Heart right ventricle (tissue), 16 donors: ENCODE results near the gene MAP4K1. TPM values are rescaled to one million over a fixed set of nuclear protein-coding genes. Genes with fewer than 3 reads are reported as not detected.
"Not testable (repeated sequence)": the region's sequence is repeated elsewhere in the genome, so short reads cannot be mapped to it uniquely, and the experiment has no call there.

Source experiments
- ATAC-seq, 8 donors: fragments of 200-7000 bp; cut with Tn5 transposase; one replicate each; pipeline ENCODE4 v1.9.1; 2020; ENCODE audit warnings: mild to moderate bottlenecking in 8 of 8, moderate library complexity in 8 of 8, moderate number of reproducible peaks in 1 of 8
- DNase-seq, 2 donors: peaks; one replicate each; pipeline ENCODE4 v3.0.0-alpha.2; 2020
- H3K27ac ChIP-seq, 10 donors: fragments of 200-600 bp; sonication (generic) in 2 of 10; one replicate each; pipeline versions ENCODE4 v1.5.0 to v1.8.0; 2020 to 2022; ENCODE audit warnings: mild to moderate bottlenecking in 3 of 10
- H3K27me3 ChIP-seq, 7 donors: fragments of 200-600 bp; one replicate each; pipeline ENCODE4 v1.8.0; 2021 to 2022; ENCODE audit warnings: mild to moderate bottlenecking in 2 of 7
- H3K36me3 ChIP-seq, 9 donors: fragments of 200-600 bp; sonication (generic) in 1 of 9; one replicate each; pipeline versions ENCODE4 v1.5.0 to v1.8.0; 2020 to 2022; ENCODE audit warnings: mild to moderate bottlenecking in 2 of 9
- H3K4me1 ChIP-seq, 9 donors: fragments of 200-600 bp; sonication (generic) in 1 of 9; one replicate each; pipeline versions ENCODE4 v1.5.0 to v1.8.0; 2020 to 2022; ENCODE audit warnings: mild to moderate bottlenecking in 4 of 9
- H3K4me3 ChIP-seq, 10 donors: fragments of 200-600 bp; sonication (generic) in 2 of 10; one replicate each; pipeline versions ENCODE4 v1.5.0 to v1.8.0; 2020 to 2022; ENCODE audit warnings: mild to moderate bottlenecking in 7 of 10, moderate library complexity in 2 of 10
- H3K9me3 ChIP-seq, 11 donors: fragments of 200-600 bp in 10 of 11; sonication (generic) in 2 of 11; one replicate each; pipeline versions ENCODE4 v1.5.0 to v1.8.0; 2013 to 2022; ENCODE audit warnings: mild to moderate bottlenecking in 2 of 11, control low read depth in 1 of 11, moderate library complexity in 1 of 11
- CTCF ChIP-seq, 9 donors: fragments of 200-600 bp; sonication (generic) in 2 of 9; IDR thresholded peaks; one replicate each; pipeline versions ENCODE4 v1.5.0 to v1.8.0; 2021 to 2022; ENCODE audit warnings: antibody characterized with exemption in 9 of 9, mild to moderate bottlenecking in 5 of 9, moderate library complexity in 1 of 9
- WGBS, 2 donors: extraction: QIAGEN DNeasy Blood & Tissue Kit; methylation state at CpG; one replicate each; pipeline ENCODE4 v1.1.7; 2013; ENCODE audit warnings: inconsistent platforms in 1 of 2; 5-methylcytosine and 5-hydroxymethylcytosine counted together
- intact Hi-C, 10 donors: fragments of 100-400 bp; cut with DNase I; formaldehyde crosslinking; loops; one replicate each; pipeline versions ENCODE4 v1.11.1 to v1.14.2; 2022
- polyA plus RNA-seq, 2 donors: library from polyadenylated mRNA; stranded (reverse); fragments of 200-250 nt; gene quantifications; one replicate each; pipeline ENCODE4 v1.2.3, GENCODE V29; 2013
- total RNA-seq, 10 donors: library from RNA; stranded (reverse); fragmentation: NEBNext Ultra II Directional in 3 of 10; extraction: Animal tissue kit (Norgen Biotek cat#: 25700) in 3 of 10; gene quantifications; one replicate each; pipeline versions ENCODE4 v1.2.1 to v1.2.4, GENCODE V29; 2021 to 2023
- donor health status: Arrhythmogenic right ventricular cardiomyopathy.
- donor health status: ischemic (EF 13 %, LVEDD 7.1; RV severe dilation, severe dysfunction).
- donor health status: healthy with polysubstance abuse.
- donor health status: DM: no; HTN: yes; CAD: no.
- donor health status: DM: no; HTN: no; CAD: no.
- donor health status: ischemic (EF 25% LVEDD 6.9; RV normal size, moderate dysfunction).
- donor health status: ischemic (EF 25% LVEDD 5.7; RV mildly dilated, moderate dysfunction).
- donor health status: healthy.
- donor health status: DM: yes; HTN: yes; CAD: no.
- donor health status: Ischemic cardiomyopathy.
- donor health status: ischemic (EF 35%, LVEDD 5.7; RV mildly dilated, moderate dysfunction).
- donor health status: nonischemic (EF 11% LVEDD 7.7; RV severe dilation, severe dysfunction).
- donor health status: DM: yes; HTN: yes; CAD: no.
- donor health status: PGD.
- donor health status: ischemic (EF 29% LVEDD 5.4; RV normal size, mild dysfunction).
- donor health status: nonischemic (EF 23%, LVEDD 6.1; RV moderate dilation, normal function).

Gene MAP4K1
- total and polyA plus RNA-seq, 12 donors = 0.52 to 9.1 (median 1.5) TPM

- Histone ChIP-seq H3K9me3 (no peaks in the 10 kb centered on the region), H3K27me3 (peaks cover 6 to 38% (median 15%) of the 10 kb centered on the region in 7 donors), H3K4me1 (peaks cover 0 to 4% (median 0%) of the 10 kb centered on the region in 9 donors), H3K36me3 (no peaks in the 10 kb centered on the region), H3K27ac (peak overlapping the region in 1 of 10 donors; percentile 31), H3K4me3 (no peak overlapping the region)
- ATAC-seq (no peak), DNase-seq (no peak)
- no peak for TF ChIP-seq CTCF (IDR thresholded peaks at IDR 0.05)
- 81 to 84% methylated on average over 13 of the region's 13 CpGs for WGBS, 2 donors
- intact Hi-C loops = no loop called here
Observed at GRCh38 chr19:38559428-38560401, 58.0 kb downstream of the MAP4K1 start.

- ATAC-seq, H3K4me3 ChIP-seq, H3K9me3 ChIP-seq, H3K36me3 ChIP-seq, H3K4me1 ChIP-seq, DNase-seq, intact Hi-C loops, H3K27ac ChIP-seq: not testable (repeated sequence)
- peaks cover 0 to 30% (median 7%) of the 10 kb centered on the region in 7 donors for H3K27me3 ChIP-seq
- WGBS, 2 donors = 86 to 92% methylated on average over 7 of the region's 7 CpGs
Observed at GRCh38 chr19:38558933-38559332, 58.8 kb downstream of the MAP4K1 start.

DNA sequence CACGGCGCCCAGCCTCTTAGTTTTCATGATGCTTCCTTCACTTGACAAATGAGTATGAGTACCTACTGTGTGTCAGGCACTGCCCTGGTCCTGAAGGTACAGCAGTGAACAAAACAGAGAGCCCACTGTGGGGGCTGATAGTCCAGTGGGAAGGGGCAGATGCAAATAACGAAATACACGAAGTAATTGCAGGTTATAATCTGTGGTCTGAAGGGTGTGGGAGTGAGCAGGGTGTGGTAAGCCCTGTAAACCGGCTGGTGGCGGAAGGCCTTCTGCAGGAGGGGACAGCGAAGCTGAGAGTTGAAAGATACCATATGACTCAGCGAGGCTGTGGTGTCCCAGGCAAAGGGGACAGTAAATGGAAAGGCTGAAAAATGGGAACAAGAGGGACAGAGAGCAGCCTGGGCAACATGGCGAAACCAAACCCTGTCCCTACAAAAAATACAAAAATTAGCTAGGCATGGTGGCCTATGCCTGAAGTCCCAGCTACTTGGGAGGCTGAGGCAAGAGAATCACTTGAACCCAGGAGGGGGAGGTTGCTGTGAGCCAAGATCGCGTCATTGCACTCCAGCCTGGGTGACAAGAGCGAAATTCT is 60.5 kb downstream of the MAP4K1 start:
- H3K4me3 ChIP-seq = no peak overlapping the region
- no peak for TF ChIP-seq CTCF (IDR thresholded peaks at IDR 0.05)
- intact Hi-C loops = no loop called here
- no peaks in the 10 kb centered on the region for H3K9me3 ChIP-seq
- no peak for DNase-seq
- WGBS, 2 donors = 70 to 71% methylated on average over 12 of the region's 12 CpGs
- H3K4me1 ChIP-seq = peaks cover 0 to 4% (median 0%) of the 10 kb centered on the region in 9 donors
- peaks cover 0 to 22% (median 0%) of the 10 kb centered on the region in 7 donors for H3K27me3 ChIP-seq
- ATAC-seq = no peak
- peak overlapping the region in 1 of 10 donors; percentile 20 for H3K27ac ChIP-seq
- H3K36me3 ChIP-seq = no peaks in the 10 kb centered on the region

DNA sequence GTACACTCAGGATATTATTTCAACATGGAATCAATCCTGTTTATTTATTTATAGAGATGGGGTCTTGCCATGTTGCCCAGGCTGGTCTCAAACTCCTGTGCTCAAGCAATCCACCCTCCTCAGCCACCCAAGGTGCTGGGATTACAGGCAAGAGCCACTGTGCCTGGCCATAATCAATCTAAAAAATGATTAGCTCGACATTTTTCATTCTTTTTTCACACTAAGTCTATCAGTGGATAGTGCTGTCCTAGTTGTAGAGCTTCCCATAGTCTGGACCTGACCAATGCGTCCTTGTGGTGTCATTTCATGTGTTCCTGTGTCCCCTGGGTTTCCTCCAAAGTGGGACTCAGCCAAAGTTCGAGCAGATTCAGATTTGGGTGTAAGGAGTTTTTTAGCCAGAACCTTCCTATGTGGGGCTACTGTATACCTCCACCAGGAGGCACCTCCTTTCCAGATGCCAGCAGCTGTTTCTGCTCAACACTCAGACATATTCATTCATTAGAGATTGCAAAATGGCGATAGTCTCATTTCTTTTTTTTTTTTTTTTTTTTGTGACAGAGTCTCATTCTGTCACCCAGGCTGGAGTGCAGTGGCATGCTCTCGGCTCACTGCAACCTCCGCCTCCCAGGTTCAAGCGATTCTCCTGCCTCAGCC is 61.1 kb downstream of the MAP4K1 start:
- H3K9me3 ChIP-seq = no peaks in the 10 kb centered on the region
- no peak for TF ChIP-seq CTCF (IDR thresholded peaks at IDR 0.05)
- H3K27ac ChIP-seq = peak overlapping the region in 1 of 10 donors; percentile 8
- DNase-seq (no peak), ATAC-seq (no peak)
- 59 to 69% methylated on average over 7 of the region's 7 CpGs for WGBS, 2 donors
- peaks cover 0 to 4% (median 0%) of the 10 kb centered on the region in 9 donors for H3K4me1 ChIP-seq
- H3K27me3 ChIP-seq = peaks cover 0 to 25% (median 6%) of the 10 kb centered on the region in 7 donors
- intact Hi-C loops = no loop called here
- H3K4me3 ChIP-seq = no peak overlapping the region
- no peaks in the 10 kb centered on the region for H3K36me3 ChIP-seq
